ENCODE measurements around the gene TEX101. TPM values are rescaled to one million over a fixed set of nuclear protein-coding genes. Genes with fewer than 3 reads are reported as not detected.

The TEX101 gene
- total RNA-seq, 4 donors from 2014 or later = not detected

DNA sequence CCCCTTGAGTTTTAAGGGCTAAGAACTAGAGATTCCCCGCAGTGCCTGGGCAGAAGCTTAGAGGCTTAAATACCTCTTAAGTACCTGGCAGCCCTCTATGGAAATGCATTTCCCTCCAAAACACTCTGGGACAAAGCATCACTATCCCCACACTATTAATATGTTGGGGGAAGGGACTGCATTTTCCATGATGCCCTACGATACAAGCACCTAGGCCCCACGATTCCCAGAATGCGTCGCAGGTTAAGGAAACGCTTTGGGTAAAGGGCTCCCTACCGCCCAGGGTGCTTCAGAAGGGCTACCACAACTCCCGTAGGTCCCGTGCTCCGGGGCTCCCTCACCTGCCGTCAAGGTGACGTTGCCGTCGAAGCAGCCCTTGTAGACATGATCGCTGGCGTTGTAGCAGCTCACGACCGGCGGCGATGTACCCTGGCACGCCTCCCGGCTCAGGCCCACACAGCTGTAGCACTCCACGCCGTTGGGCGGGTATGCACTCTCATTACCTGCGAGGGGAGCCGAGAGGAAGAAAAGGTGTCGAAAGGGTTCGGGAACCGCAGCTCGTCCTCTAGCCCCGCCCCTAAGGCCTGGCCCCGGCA lies 48.2 kb downstream of the TEX101 start:
- DNase-seq = no peak
- TF ChIP-seq POLR2A (IDR thresholded peaks at IDR 0.05) = no peak
- no peak for TF ChIP-seq EP300 (IDR thresholded peaks at IDR 0.05; ENCODE audit: low read depth)
- TF ChIP-seq POLR2AphosphoS5 (IDR thresholded peaks at IDR 0.05) = no peak
- TF ChIP-seq, protein P1, sequence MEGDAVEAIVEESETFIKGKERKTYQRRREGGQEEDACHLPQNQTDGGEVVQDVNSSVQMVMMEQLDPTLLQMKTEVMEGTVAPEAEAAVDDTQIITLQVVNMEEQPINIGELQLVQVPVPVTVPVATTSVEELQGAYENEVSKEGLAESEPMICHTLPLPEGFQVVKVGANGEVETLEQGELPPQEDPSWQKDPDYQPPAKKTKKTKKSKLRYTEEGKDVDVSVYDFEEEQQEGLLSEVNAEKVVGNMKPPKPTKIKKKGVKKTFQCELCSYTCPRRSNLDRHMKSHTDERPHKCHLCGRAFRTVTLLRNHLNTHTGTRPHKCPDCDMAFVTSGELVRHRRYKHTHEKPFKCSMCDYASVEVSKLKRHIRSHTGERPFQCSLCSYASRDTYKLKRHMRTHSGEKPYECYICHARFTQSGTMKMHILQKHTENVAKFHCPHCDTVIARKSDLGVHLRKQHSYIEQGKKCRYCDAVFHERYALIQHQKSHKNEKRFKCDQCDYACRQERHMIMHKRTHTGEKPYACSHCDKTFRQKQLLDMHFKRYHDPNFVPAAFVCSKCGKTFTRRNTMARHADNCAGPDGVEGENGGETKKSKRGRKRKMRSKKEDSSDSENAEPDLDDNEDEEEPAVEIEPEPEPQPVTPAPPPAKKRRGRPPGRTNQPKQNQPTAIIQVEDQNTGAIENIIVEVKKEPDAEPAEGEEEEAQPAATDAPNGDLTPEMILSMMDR (IDR thresholded peaks at IDR 0.05) = no peak
- 14 to 88% methylated on average over 1 to 29 of the region's 33 CpGs for WGBS, 2 donors (ENCODE audit: low coverage in 1 of 2)
- H3K36me3 ChIP-seq = no peaks in the 10 kb centered on the region
- intact Hi-C loops (cut with DNase I; ENCODE audit: low total_unique reads) = no loop called here
- H3K27ac ChIP-seq = peak overlapping the region; percentile 80 to 88 (median 86)
- H3K9me3 ChIP-seq = no peaks in the 10 kb centered on the region
- in situ Hi-C loops (cut with MboI; ENCODE audit: low pct_ligation_motif_present in 1 of 4, low pct_unique_long_range_greater_than_20kb in 1 of 4, low sequenced_read_pairs in 3 of 4) = no loop called here
- peak overlapping the region in 3 of 4 donors; percentile 44 to 64 (median 57) for H3K4me3 ChIP-seq
- no peaks in the 10 kb centered on the region for H3K27me3 ChIP-seq
- peaks cover 3 to 29% (median 12%) of the 10 kb centered on the region in 4 donors for H3K4me1 ChIP-seq

DNA sequence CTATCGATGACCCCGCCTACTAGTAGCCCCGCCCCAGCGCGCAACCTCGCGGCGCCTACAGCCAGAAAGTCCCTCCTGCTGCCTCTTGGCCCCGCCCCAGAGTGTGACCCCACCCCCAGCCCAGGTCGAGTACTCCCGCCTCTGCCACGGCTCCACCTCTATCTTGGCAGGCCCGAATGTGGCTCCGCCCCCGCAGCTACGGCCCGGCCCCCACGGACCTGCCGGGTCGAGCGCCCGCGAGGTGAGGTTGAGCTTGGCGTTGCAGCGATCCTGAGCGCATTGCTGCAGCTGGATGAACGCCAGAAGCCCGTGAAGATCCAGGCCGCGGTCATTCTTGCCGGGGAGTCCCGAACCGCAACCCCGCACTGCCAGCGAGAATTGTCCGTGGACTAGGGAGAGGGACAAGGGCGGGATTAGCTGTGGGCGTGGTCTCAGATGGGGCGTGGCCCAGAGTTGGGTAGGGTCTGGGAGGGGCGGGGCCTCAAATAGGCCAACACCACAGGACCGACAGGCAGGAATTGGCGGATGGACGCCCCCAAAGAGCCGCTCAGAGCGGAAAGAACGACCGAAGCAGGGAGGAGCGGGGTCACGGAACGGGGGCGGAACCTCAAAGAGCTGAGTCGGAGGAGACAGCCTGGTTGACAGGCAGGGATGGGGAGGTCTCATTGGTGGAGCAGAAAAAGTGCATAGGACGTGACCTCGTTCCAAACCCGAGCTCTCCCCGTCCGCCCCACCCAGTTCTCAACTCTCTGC lies 48.9 kb downstream of the TEX101 start:
- Histone ChIP-seq H3K4me3 (peak overlapping the region; percentile 30 to 64 (median 50)), H3K4me1 (peaks cover 3 to 36% (median 12%) of the 10 kb centered on the region in 4 donors), H3K27me3 (no peaks in the 10 kb centered on the region), H3K36me3 (no peaks in the 10 kb centered on the region), H3K9me3 (no peaks in the 10 kb centered on the region), H3K27ac (peak overlapping the region; percentile 80 to 88 (median 86))
- WGBS, 2 donors (ENCODE audit: low coverage in 1 of 2) = 0% methylated on average over 39 of the region's 57 CpGs; no CpG with 5 or more reads in 1 of the 2 donors
- peak; percentile 99 for DNase-seq
- in situ Hi-C loops (cut with MboI; ENCODE audit: low pct_ligation_motif_present in 1 of 4, low pct_unique_long_range_greater_than_20kb in 1 of 4, low sequenced_read_pairs in 3 of 4) = no loop called here
- peak; percentile 38 for TF ChIP-seq POLR2A (IDR thresholded peaks at IDR 0.05)
- peak in 2 of 3 donors; percentile 18 to 22 for TF ChIP-seq POLR2AphosphoS5 (IDR thresholded peaks at IDR 0.05)
- TF ChIP-seq EP300 (IDR thresholded peaks at IDR 0.05; ENCODE audit: low read depth) = no peak
- intact Hi-C loops (cut with DNase I; ENCODE audit: low total_unique reads) = no loop called here

GRCh38 chr19:43464134-43464775 lies 49.6 kb downstream of the TEX101 start:
- Histone ChIP-seq H3K4me3 (peak overlapping the region; percentile 30 to 64 (median 50)), H3K4me1 (peaks cover 3 to 37% (median 12%) of the 10 kb centered on the region in 4 donors), H3K27ac (peak overlapping the region; percentile 80 to 88 (median 86)), H3K27me3 (no peaks in the 10 kb centered on the region), H3K36me3 (no peaks in the 10 kb centered on the region), H3K9me3 (no peaks in the 10 kb centered on the region)
- DNase-seq = peak; percentile 81
- in situ Hi-C loops (cut with MboI; ENCODE audit: low pct_ligation_motif_present in 1 of 4, low pct_unique_long_range_greater_than_20kb in 1 of 4, low sequenced_read_pairs in 3 of 4) (no loop called here), intact Hi-C loops (cut with DNase I; ENCODE audit: low total_unique reads) (no loop called here)
- no peak for TF ChIP-seq POLR2AphosphoS5 (IDR thresholded peaks at IDR 0.05)
- no peak for TF ChIP-seq POLR2A (IDR thresholded peaks at IDR 0.05)
- no peak for TF ChIP-seq EP300 (IDR thresholded peaks at IDR 0.05; ENCODE audit: low read depth)
- TF ChIP-seq, protein P1 (IDR thresholded peaks at IDR 0.05) = no peak
- 19% methylated on average over 24 of the region's 33 CpGs; no CpG with 5 or more reads in 1 of the 2 donors for WGBS, 2 donors (ENCODE audit: low coverage in 1 of 2)

DNA sequence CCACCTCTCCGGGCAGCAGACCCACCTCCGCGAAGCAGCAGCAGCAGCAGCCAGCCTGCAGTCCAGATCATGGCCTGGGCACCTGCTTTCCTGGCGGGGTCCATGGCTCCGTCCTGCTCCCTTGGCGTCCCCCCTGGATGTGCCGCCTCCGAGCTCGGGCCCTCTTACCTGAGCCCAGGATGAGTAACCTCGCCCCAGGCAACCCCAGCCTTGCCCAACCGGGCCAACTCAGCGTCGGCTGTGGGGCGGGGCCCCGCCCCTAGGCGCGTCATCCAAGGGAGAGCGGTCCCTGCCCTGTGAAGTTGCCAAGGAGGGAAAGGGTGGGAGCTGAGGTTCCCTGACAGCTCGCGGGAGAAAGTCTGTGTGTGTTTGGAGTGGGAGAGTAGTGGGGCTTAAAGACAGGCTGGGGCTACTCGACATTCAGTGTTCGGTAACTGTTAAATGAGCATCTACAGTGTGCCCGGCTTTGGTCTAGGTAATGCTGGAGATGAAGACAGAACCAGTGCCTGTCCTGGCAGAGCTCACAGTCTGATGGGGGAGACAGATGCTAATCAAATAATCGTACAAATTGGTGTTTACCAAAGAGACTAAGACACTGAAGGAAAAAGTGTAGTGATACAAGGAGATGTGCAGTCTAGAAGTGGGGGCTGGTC lies 50.9 kb downstream of the TEX101 start, which contains the start of gene LYPD3:
Gene LYPD3, minus strand, starts transcription at position 141 of the 653 bp plus-strand sequence. Its CDS starts 37 bp downstream, at position 104.
- H3K4me3 ChIP-seq = peak within 1 kb of the TSS in 2 of 4 donors; percentile 57 to 64
- intact Hi-C loops (cut with DNase I; ENCODE audit: low total_unique reads) = no loop called here
- peaks cover 3 to 37% (median 12%) of the 10 kb centered on the region in 4 donors for H3K4me1 ChIP-seq
- peak within 1 kb of the TSS; percentile 80 to 88 (median 86) for H3K27ac ChIP-seq
- DNase-seq = peak; percentile 64
- TF ChIP-seq, protein P1 (IDR thresholded peaks at IDR 0.05) = no peak
- TF ChIP-seq POLR2A (IDR thresholded peaks at IDR 0.05) (no peak), POLR2AphosphoS5 (IDR thresholded peaks at IDR 0.05) (no peak), EP300 (IDR thresholded peaks at IDR 0.05; ENCODE audit: low read depth) (no peak)
- in situ Hi-C loops (cut with MboI; ENCODE audit: low pct_ligation_motif_present in 1 of 4, low pct_unique_long_range_greater_than_20kb in 1 of 4, low sequenced_read_pairs in 3 of 4) = no loop called here
- H3K27me3 ChIP-seq = no peaks in the 10 kb centered on the region
- H3K9me3 ChIP-seq = no peaks in the 10 kb centered on the region
- no peaks in the 10 kb centered on the region for H3K36me3 ChIP-seq
- WGBS, 2 donors (ENCODE audit: low coverage in 1 of 2) = 0 to 39% methylated on average over 1 to 24 of the region's 24 CpGs
